K562 (cell line): ENCODE data around the gene DHRS13. TPM values are rescaled to one million over a fixed set of nuclear protein-coding genes. Genes with fewer than 3 reads are reported as not detected.
A peak's percentile ranks its signal among the peaks of the same experiment; 100 is the strongest.

Experiments used
- ASH1L ChIP-seq: fragments of 450-650 bp; IDR thresholded peaks from 2 replicates; pipeline ENCODE4 v1.6.1; 2018; ENCODE audit warnings: borderline replicate concordance, mild to moderate bottlenecking, low read depth; ENCODE audit not compliant: partially characterized antibody
- ELF4 ChIP-seq: fragments of 450-650 bp; formaldehyde crosslinking; IDR thresholded peaks from 2 replicates; pipeline ENCODE4 v1.4.0; 2022; ENCODE audit warnings: missing genetic modification characterization
- HDGF ChIP-seq: fragments of 450-650 bp; IDR thresholded peaks from 2 replicates; pipeline ENCODE4 v1.6.1; 2016
- MIER1 ChIP-seq: fragments of 450-650 bp; IDR thresholded peaks from 2 replicates; pipeline ENCODE4 v1.6.1; 2016; ENCODE audit warnings: antibody characterized with exemption, mild to moderate bottlenecking, low read depth
- PRMT5 ChIP-seq: sonication (generic); formaldehyde crosslinking; IDR thresholded peaks from 2 replicates; pipeline ENCODE4 v1.5.0; 2020; ENCODE audit warnings: missing genetic modification reagents
- SMARCE1 ChIP-seq: fragments of 450-650 bp; IDR thresholded peaks from 2 replicates; pipeline ENCODE4 v1.7.1; 2016; ENCODE audit warnings: mild to moderate bottlenecking
- YBX1 ChIP-seq: fragments of 450-650 bp; IDR thresholded peaks from 2 replicates; pipeline ENCODE4 v1.7.1; 2016; ENCODE audit warnings: mild to moderate bottlenecking
- polyA plus RNA-seq, 8 experiments: library from polyadenylated mRNA; depleted of rRNA in 4 of 8; stranded (reverse) in 5 of 8; unstranded in 3 of 8; fragments of >200 nt; fragmentation: Nextera tagmentation in 2 of 8; fragmentation: Illumina TruSeq in 1 of 8; extraction: Ambion mirVana in 2 of 8; extraction: Trizol in 1 of 8; gene quantifications; 2 replicates each; pipeline versions ENCODE4 v1.2.1 to v1.2.3, GENCODE V29; 2011 to 2014; ENCODE audit warnings: inconsistent platforms in 1 of 8, missing spikeins in 1 of 8
- total RNA-seq, 7 experiments: library from RNA; depleted of rRNA in 6 of 7; stranded (reverse); fragments of >200 nt in 6 of 7; fragmentation: Illumina TruSeq in 2 of 7; extraction: Trizol in 2 of 7; gene quantifications; 2 replicates each; pipeline versions ENCODE4 v1.2.1 to v1.2.3, GENCODE V29; 2011 to 2021; ENCODE audit warnings: low replicate concordance in 1 of 7
- TF ChIP-seq, protein P1 (sequence below): fragments of 450-650 bp; formaldehyde crosslinking; conservative IDR thresholded peaks from 2 replicates; pipeline ENCODE4 v1.4.0; 2022; ENCODE audit warnings: mild to moderate bottlenecking, missing genetic modification characterization
- TF ChIP-seq, protein P2 (sequence below): fragments of 450-650 bp; IDR thresholded peaks from 2 replicates; pipeline ENCODE4 v1.6.1; 2016; ENCODE audit warnings: low read depth
- TF ChIP-seq, protein P3 (sequence below): fragments of 450-650 bp; formaldehyde crosslinking; IDR thresholded peaks from 2 replicates; pipeline ENCODE4 v1.4.0; 2022; ENCODE audit warnings: missing genetic modification characterization
- TF ChIP-seq, protein P4 (sequence below): fragments of 450-650 bp; formaldehyde crosslinking; IDR thresholded peaks from 2 replicates; pipeline ENCODE4 v1.4.0; 2022; ENCODE audit warnings: missing genetic modification characterization
- TF ChIP-seq, protein P5 (sequence below): fragments of 450-650 bp; IDR thresholded peaks from 2 replicates; pipeline ENCODE4 v1.6.1; 2017; ENCODE audit warnings: antibody characterized with exemption
- TF ChIP-seq, protein P6 (sequence below): IDR thresholded peaks from 2 replicates; pipeline ENCODE4 v1.6.1; 2016; ENCODE audit warnings: missing genetic modification characterization, missing compliant biosample characterization

Gene DHRS13
- total and polyA plus RNA-seq, 9 of the 15 experiments (the other 6 are each of a cell fraction or from before 2014, with no cell fraction given), result 0.32 to 52.3 (median 34.3) TPM; not detected in 1

DNA sequence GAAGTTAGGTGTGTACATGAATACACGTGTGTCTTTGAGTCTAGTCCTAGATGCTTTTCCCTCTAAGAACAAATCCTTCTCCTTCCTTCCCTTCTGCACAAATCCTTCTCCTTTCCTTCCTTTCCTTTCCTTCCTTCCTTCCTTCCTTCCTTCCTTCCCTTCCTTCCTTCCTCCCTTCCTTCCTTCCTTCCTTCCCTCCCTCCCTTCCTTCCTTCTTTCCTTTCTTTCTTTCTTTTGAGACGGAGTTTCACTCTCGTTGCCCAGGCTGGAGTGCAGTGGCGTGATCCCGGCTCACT is 615 bp upstream of the DHRS13 start (continued):
- TF ChIP-seq, protein P1, sequence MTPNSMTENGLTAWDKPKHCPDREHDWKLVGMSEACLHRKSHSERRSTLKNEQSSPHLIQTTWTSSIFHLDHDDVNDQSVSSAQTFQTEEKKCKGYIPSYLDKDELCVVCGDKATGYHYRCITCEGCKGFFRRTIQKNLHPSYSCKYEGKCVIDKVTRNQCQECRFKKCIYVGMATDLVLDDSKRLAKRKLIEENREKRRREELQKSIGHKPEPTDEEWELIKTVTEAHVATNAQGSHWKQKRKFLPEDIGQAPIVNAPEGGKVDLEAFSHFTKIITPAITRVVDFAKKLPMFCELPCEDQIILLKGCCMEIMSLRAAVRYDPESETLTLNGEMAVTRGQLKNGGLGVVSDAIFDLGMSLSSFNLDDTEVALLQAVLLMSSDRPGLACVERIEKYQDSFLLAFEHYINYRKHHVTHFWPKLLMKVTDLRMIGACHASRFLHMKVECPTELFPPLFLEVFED (CRISPR knock-in tag), result peak; percentile 88
- 0 out of 2 replicates have a peak, but pooled peaks have one; percentile 10 for TF ChIP-seq MIER1
- TF ChIP-seq, protein P2, sequence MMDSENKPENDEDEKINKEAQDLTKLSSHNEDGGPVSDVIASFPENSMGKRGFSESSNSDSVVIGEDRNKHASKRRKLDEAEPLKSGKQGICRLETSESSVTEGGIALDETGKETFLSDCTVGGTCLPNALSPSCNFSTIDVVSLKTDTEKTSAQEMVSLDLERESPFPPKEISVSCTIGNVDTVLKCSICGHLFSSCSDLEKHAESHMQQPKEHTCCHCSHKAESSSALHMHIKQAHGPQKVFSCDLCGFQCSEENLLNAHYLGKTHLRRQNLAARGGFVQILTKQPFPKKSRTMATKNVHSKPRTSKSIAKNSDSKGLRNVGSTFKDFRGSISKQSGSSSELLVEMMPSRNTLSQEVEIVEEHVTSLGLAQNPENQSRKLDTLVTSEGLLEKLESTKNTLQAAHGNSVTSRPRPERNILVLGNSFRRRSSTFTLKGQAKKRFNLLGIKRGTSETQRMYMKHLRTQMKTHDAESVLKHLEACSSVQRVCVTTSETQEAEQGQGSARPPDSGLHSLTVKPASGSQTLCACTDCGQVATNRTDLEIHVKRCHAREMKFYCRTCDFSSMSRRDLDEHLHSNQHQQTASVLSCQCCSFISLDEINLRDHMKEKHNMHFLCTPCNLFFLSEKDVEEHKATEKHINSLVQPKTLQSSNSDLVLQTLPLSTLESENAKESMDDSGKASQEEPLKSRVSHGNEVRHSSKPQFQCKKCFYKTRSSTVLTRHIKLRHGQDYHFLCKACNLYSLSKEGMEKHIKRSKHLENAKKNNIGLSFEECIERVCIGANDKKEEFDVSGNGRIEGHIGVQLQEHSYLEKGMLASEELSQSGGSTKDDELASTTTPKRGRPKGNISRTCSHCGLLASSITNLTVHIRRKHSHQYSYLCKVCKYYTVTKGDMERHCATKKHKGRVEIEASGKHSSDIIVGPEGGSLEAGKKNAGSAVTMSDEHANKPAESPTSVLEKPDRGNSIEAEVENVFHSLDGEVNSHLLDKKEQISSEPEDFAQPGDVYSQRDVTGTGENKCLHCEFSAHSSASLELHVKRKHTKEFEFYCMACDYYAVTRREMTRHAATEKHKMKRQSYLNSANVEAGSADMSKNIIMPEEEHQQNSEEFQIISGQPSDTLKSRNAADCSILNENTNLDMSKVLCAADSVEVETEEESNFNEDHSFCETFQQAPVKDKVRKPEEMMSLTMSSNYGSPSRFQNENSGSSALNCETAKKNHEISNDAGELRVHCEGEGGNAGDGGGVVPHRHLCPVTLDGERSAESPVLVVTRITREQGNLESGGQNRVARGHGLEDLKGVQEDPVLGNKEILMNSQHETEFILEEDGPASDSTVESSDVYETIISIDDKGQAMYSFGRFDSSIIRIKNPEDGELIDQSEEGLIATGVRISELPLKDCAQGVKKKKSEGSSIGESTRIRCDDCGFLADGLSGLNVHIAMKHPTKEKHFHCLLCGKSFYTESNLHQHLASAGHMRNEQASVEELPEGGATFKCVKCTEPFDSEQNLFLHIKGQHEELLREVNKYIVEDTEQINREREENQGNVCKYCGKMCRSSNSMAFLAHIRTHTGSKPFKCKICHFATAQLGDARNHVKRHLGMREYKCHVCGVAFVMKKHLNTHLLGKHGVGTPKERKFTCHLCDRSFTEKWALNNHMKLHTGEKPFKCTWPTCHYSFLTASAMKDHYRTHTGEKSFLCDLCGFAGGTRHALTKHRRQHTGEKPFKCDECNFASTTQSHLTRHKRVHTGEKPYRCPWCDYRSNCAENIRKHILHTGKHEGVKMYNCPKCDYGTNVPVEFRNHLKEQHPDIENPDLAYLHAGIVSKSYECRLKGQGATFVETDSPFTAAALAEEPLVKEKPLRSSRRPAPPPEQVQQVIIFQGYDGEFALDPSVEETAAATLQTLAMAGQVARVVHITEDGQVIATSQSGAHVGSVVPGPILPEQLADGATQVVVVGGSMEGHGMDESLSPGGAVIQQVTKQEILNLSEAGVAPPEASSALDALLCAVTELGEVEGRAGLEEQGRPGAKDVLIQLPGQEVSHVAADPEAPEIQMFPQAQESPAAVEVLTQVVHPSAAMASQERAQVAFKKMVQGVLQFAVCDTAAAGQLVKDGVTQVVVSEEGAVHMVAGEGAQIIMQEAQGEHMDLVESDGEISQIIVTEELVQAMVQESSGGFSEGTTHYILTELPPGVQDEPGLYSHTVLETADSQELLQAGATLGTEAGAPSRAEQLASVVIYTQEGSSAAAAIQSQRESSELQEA, result peak; percentile 41; the same call in 1 of the 2 replicates
- TF ChIP-seq SMARCE1, result 0 out of 2 replicates have a peak, but pooled peaks have one; percentile 20
- TF ChIP-seq ASH1L, result peak; percentile 62
- TF ChIP-seq, protein P3, sequence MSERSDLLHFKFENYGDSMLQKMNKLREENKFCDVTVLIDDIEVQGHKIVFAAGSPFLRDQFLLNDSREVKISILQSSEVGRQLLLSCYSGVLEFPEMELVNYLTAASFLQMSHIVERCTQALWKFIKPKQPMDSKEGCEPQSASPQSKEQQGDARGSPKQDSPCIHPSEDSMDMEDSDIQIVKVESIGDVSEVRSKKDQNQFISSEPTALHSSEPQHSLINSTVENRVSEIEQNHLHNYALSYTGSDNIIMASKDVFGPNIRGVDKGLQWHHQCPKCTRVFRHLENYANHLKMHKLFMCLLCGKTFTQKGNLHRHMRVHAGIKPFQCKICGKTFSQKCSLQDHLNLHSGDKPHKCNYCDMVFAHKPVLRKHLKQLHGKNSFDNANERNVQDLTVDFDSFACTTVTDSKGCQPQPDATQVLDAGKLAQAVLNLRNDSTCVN (CRISPR knock-in tag), result peak; percentile 96
- TF ChIP-seq, protein P4, sequence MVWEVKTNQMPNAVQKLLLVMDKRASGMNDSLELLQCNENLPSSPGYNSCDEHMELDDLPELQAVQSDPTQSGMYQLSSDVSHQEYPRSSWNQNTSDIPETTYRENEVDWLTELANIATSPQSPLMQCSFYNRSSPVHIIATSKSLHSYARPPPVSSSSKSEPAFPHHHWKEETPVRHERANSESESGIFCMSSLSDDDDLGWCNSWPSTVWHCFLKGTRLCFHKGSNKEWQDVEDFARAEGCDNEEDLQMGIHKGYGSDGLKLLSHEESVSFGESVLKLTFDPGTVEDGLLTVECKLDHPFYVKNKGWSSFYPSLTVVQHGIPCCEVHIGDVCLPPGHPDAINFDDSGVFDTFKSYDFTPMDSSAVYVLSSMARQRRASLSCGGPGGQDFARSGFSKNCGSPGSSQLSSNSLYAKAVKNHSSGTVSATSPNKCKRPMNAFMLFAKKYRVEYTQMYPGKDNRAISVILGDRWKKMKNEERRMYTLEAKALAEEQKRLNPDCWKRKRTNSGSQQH, result peak; percentile 94; the same call in 1 of the 2 replicates
- TF ChIP-seq PRMT5 (CRISPR knock-in tag), result peak; percentile 8; the same call in 1 of the 2 replicates
- TF ChIP-seq ELF4 (CRISPR knock-in tag), result peak; percentile 95
- TF ChIP-seq, protein P5, sequence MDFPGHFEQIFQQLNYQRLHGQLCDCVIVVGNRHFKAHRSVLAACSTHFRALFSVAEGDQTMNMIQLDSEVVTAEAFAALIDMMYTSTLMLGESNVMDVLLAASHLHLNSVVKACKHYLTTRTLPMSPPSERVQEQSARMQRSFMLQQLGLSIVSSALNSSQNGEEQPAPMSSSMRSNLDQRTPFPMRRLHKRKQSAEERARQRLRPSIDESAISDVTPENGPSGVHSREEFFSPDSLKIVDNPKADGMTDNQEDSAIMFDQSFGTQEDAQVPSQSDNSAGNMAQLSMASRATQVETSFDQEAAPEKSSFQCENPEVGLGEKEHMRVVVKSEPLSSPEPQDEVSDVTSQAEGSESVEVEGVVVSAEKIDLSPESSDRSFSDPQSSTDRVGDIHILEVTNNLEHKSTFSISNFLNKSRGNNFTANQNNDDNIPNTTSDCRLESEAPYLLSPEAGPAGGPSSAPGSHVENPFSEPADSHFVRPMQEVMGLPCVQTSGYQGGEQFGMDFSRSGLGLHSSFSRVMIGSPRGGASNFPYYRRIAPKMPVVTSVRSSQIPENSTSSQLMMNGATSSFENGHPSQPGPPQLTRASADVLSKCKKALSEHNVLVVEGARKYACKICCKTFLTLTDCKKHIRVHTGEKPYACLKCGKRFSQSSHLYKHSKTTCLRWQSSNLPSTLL, result peak; percentile 47; the same call in 1 of the 2 replicates
- peak; percentile 86; the same call in 1 of the 2 replicates for TF ChIP-seq HDGF
- TF ChIP-seq YBX1, result peak; percentile 81
- TF ChIP-seq, protein P6, sequence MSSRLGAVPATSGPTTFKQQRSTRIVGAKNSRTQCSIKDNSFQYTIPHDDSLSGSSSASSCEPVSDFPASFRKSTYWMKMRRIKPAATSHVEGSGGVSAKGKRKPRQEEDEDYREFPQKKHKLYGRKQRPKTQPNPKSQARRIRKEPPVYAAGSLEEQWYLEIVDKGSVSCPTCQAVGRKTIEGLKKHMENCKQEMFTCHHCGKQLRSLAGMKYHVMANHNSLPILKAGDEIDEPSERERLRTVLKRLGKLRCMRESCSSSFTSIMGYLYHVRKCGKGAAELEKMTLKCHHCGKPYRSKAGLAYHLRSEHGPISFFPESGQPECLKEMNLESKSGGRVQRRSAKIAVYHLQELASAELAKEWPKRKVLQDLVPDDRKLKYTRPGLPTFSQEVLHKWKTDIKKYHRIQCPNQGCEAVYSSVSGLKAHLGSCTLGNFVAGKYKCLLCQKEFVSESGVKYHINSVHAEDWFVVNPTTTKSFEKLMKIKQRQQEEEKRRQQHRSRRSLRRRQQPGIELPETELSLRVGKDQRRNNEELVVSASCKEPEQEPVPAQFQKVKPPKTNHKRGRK (tag), result peak; percentile 97
